Esophagus muscularis mucosa (tissue), 4 donors: ENCODE measurements around the gene DNAH17. TPM values are rescaled to one million over a fixed set of nuclear protein-coding genes. Genes with fewer than 3 reads are reported as not detected.
A peak's percentile ranks its signal among the peaks of the same experiment; 100 is the strongest.

ENCODE experiments used
- DNase-seq: peaks from one replicate; pipeline ENCODE4 v3.0.0-alpha.2; 2017; ENCODE audit errors: extremely low spot score
- H3K27ac ChIP-seq, 4 donors: fragments of 200-600 bp; sonication (generic); replicated peaks in 1 of 4; 1 replicate in 3 of 4; 2 replicates in 1 of 4; pipeline ENCODE4 v1.5.1; 2016 to 2019; ENCODE audit warnings: mild to moderate bottlenecking in 1 of 4
- H3K27me3 ChIP-seq, 4 donors: fragments of 200-600 bp; sonication (generic); one replicate each; pipeline versions ENCODE4 v1.5.1 to v1.6.0; 2016 to 2019
- H3K36me3 ChIP-seq, 4 donors: fragments of 200-600 bp; sonication (generic); one replicate each; pipeline ENCODE4 v1.5.1; 2016 to 2019
- H3K4me1 ChIP-seq, 4 donors: fragments of 200-600 bp; sonication (generic); one replicate each; pipeline ENCODE4 v1.5.1; 2016 to 2019
- H3K4me3 ChIP-seq, 4 donors: fragments of 200-600 bp; sonication (generic); 1 replicate in 2 of 4; 2 replicates in 2 of 4; pipeline ENCODE4 v1.5.1; 2016 to 2019; ENCODE audit warnings: mild to moderate bottlenecking in 4 of 4, moderate library complexity in 1 of 4
- H3K9me3 ChIP-seq, 4 donors: fragments of 200-600 bp; sonication (generic); 1 replicate in 3 of 4; 2 replicates in 1 of 4; pipeline ENCODE4 v1.5.1; 2016 to 2019
- CTCF ChIP-seq, 3 experiments: fragments of 200-600 bp in 2 of 3; fragments of 450-650 bp in 1 of 3; sonication (generic) in 2 of 3; IDR thresholded peaks; one replicate each; pipeline ENCODE4 v1.5.1; 2017 to 2019; ENCODE audit warnings: antibody characterized with exemption in 3 of 3, mild to moderate bottlenecking in 2 of 3, moderate library complexity in 1 of 3
- EP300 ChIP-seq: sonication (generic); formaldehyde crosslinking; IDR thresholded peaks from one replicate; pipeline ENCODE4 v1.6.1; 2017; ENCODE audit warnings: antibody characterized with exemption
- POLR2A ChIP-seq: fragments of 450-650 bp; IDR thresholded peaks from one replicate; pipeline ENCODE4 v1.6.1; 2017; ENCODE audit warnings: antibody characterized with exemption, moderate library complexity, mild to moderate bottlenecking, low read depth
- POLR2AphosphoS5 ChIP-seq, 2 donors: sonication (generic); formaldehyde crosslinking; IDR thresholded peaks; one replicate each; pipeline ENCODE4 v1.6.1; 2017; ENCODE audit warnings: antibody characterized with exemption in 2 of 2
- WGBS: methylation state at CpG from one replicate; pipeline ENCODE4 v1.1.5; 2018; 5-methylcytosine and 5-hydroxymethylcytosine counted together
- intact Hi-C: fragments of 100-400 bp; cut with DNase I; formaldehyde crosslinking; loops from one replicate; pipeline ENCODE4 v1.15.1; 2023
- total RNA-seq, 4 donors: library from RNA; depleted of rRNA; stranded (reverse); fragments of >200 nt; gene quantifications; one replicate each; pipeline versions ENCODE4 v1.1.0 to v1.2.1, GENCODE V29; 2016

The DNAH17 gene
- total RNA-seq, 4 donors from 2014 or later = not detected

- Histone ChIP-seq H3K4me1 (peaks cover 9 to 46% (median 26%) of the 10 kb centered on the region in 4 donors), H3K27ac (no peak overlapping the region), H3K36me3 (peaks cover 15 to 78% (median 70%) of the 10 kb centered on the region in 4 donors), H3K4me3 (no peak overlapping the region), H3K9me3 (no peaks in the 10 kb centered on the region), H3K27me3 (no peaks in the 10 kb centered on the region)
- WGBS = 82% methylated on average over 20 of the region's 20 CpGs
- intact Hi-C loops = loop anchor here (1.0 to 2.0 kb wide), 2 partner anchors 62 to 132 kb away; no protein-coding TSS in a partner anchor
- DNase-seq = no peak
- TF ChIP-seq CTCF (IDR thresholded peaks at IDR 0.05) (no peak), POLR2A (no peak), POLR2AphosphoS5 (IDR thresholded peaks at IDR 0.05) (no peak), EP300 (no peak)
These were observed 154.2 kb downstream of the DNAH17 start for GRCh38 chr17:78422872-78423588.

DNA sequence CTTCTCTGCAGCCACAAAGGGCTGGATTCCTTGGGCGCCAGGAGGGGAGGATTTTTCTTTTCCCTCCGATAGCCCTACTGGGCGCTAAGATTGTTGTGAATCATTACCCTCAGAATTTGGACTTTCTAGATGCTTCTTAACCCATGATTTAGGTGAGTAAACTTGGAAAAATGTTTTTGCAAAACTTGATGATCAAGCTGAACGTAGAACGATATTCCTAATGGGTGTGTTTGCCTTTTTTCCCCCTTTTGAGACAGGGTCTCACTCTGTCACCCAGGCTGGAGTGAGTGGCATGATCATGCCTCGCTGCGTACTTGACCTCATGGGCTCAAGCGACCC is 155.0 kb downstream of the DNAH17 start:
- TF ChIP-seq CTCF (IDR thresholded peaks at IDR 0.05) = no peak
- no peak for TF ChIP-seq POLR2A
- TF ChIP-seq POLR2AphosphoS5 (IDR thresholded peaks at IDR 0.05) = no peak
- TF ChIP-seq EP300 = no peak
- Histone ChIP-seq H3K4me3 (no peak overlapping the region), H3K4me1 (peaks cover 15 to 48% (median 30%) of the 10 kb centered on the region in 4 donors), H3K9me3 (no peaks in the 10 kb centered on the region), H3K27me3 (no peaks in the 10 kb centered on the region), H3K27ac (no peak overlapping the region), H3K36me3 (peaks cover 15 to 76% (median 67%) of the 10 kb centered on the region in 4 donors)
- no peak for DNase-seq
- intact Hi-C loops = loop anchor here (1.0 to 2.0 kb wide), 2 partner anchors 61 to 131 kb away; no protein-coding TSS in a partner anchor
- 73% methylated on average over 8 of the region's 8 CpGs for WGBS

GRCh38 chr17:78421534-78422266 is 155.5 kb downstream of the DNAH17 start:
- TF ChIP-seq EP300 = no peak
- no peak for TF ChIP-seq POLR2A
- TF ChIP-seq POLR2AphosphoS5 (IDR thresholded peaks at IDR 0.05) = peak; percentile 56 to 58
- TF ChIP-seq CTCF (IDR thresholded peaks at IDR 0.05) = peak in 2 of 3 experiments; percentile 98
- Histone ChIP-seq H3K9me3 (no peaks in the 10 kb centered on the region), H3K4me1 (peaks cover 19 to 52% (median 35%) of the 10 kb centered on the region in 4 donors), H3K27ac (peak overlapping the region in 1 of 4 donors; percentile 17), H3K36me3 (peaks cover 10 to 71% (median 62%) of the 10 kb centered on the region in 4 donors), H3K27me3 (no peaks in the 10 kb centered on the region), H3K4me3 (no peak overlapping the region)
- DNase-seq = no peak
- intact Hi-C loops = loop anchor here (1.0 to 2.0 kb wide), 2 partner anchors 60 to 131 kb away; no protein-coding TSS in a partner anchor
- 80% methylated on average over 16 of the region's 24 CpGs for WGBS

DNA sequence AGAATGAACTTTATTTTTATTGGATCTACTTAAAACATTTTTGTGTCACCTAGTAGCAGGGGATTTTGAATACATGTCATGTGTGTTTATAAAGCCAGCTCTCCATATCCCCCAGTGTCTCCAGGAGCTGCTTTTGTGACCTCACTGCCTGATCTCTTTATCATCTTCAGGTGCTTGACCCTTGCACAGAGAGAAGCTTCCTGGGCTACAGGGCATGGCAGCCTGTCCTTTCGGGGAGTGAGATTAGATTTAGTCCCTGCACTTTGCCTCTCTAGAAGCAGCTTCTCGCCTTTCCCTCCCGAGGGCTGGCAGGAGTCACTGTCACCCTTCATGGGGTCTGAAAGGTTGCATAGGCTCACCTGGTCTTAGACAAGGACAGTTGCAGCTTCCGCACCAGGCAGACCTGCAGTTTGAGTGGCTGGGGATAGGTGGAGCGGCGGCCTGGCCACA is 156.1 kb downstream of the DNAH17 start:
- Histone ChIP-seq H3K36me3 (peaks cover 10 to 67% (median 56%) of the 10 kb centered on the region in 4 donors), H3K27ac (peak overlapping the region in 1 of 4 donors; percentile 17), H3K27me3 (no peaks in the 10 kb centered on the region), H3K4me3 (no peak overlapping the region), H3K9me3 (no peaks in the 10 kb centered on the region), H3K4me1 (peaks cover 25 to 58% (median 41%) of the 10 kb centered on the region in 4 donors)
- 100% methylated on average over 5 of the region's 6 CpGs for WGBS
- DNase-seq = no peak
- intact Hi-C loops = no loop called here
- TF ChIP-seq POLR2AphosphoS5 (IDR thresholded peaks at IDR 0.05) (no peak), POLR2A (no peak), CTCF (IDR thresholded peaks at IDR 0.05) (no peak), EP300 (no peak)
